ENCODE measurements around the gene MPC1.

DNA sequence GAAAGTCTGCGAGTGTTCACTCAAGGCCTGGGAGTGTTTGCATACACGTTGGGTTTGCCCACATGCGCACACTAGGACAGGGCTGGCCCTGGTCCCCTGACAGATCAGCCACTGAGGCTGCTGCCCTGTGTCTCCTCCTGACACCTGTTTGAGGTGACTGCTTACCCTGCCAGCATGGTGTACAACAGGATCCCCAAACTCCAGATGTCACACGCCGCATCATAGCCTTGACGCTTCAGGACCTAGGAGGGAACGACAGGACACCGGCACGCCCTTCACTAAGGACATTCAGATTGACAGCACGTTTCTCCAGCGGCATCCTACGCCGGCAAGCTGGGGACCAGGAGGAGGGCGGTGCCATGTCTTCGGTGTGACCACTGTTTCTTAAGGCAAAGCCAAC lies 37.0 kb upstream of the MPC1 start:
- TF ChIP-seq, protein P1, sequence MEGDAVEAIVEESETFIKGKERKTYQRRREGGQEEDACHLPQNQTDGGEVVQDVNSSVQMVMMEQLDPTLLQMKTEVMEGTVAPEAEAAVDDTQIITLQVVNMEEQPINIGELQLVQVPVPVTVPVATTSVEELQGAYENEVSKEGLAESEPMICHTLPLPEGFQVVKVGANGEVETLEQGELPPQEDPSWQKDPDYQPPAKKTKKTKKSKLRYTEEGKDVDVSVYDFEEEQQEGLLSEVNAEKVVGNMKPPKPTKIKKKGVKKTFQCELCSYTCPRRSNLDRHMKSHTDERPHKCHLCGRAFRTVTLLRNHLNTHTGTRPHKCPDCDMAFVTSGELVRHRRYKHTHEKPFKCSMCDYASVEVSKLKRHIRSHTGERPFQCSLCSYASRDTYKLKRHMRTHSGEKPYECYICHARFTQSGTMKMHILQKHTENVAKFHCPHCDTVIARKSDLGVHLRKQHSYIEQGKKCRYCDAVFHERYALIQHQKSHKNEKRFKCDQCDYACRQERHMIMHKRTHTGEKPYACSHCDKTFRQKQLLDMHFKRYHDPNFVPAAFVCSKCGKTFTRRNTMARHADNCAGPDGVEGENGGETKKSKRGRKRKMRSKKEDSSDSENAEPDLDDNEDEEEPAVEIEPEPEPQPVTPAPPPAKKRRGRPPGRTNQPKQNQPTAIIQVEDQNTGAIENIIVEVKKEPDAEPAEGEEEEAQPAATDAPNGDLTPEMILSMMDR (IDR thresholded peaks at IDR 0.05) = no peak
- TF ChIP-seq EP300 (IDR thresholded peaks at IDR 0.05; ENCODE audit: low read depth) (no peak), POLR2A (IDR thresholded peaks at IDR 0.05) (no peak), POLR2AphosphoS5 (IDR thresholded peaks at IDR 0.05) (no peak)

Data from transverse colon (tissue), 4 donors.